NT2/D1 (cell line): ENCODE results near the gene GEN1.

Experiments used
- YY1 ChIP-seq: IDR thresholded peaks from 2 replicates; pipeline ENCODE4 v1.6.1; 2011; ENCODE audit not compliant: insufficient read length, insufficient read depth
- ZNF274 ChIP-seq: IDR thresholded peaks from 2 replicates; pipeline ENCODE4 v1.6.1; 2011; ENCODE audit warnings: mild to moderate bottlenecking, low read depth, low read length

DNA sequence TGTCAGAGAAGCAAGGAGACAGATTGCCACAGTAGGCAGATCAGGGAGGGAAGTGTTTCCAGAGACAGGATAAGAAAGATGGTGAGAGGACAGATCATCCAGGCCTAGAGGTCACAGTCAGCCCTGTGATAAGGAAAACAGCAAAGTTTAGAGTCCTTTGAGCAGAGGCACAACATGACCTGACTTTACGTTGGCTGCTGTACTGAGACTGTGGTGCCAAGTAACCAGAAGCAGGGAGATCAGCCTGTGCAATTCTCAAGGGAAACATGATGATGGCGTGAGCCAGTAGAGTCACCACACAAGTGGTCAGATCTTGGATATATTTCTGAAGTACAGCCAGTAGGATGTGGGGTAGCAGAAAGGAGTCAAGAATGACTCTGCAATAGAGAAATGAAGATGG lies 44.0 kb upstream of the GEN1 start:
- no peak for TF ChIP-seq YY1
- TF ChIP-seq ZNF274 = no peak
